Fibroblast of lung (primary cell): ENCODE results near the gene LMO7. TPM values are rescaled to one million over a fixed set of nuclear protein-coding genes. Genes with fewer than 3 reads are reported as not detected.

Experiments
- DNase-seq, 2 donors: peaks; one replicate each; pipeline versions ENCODE4 v3.0.0 to v3.0.0-alpha.2; 2010; ENCODE audit warnings: low read depth in 2 of 2
- H2AFZ ChIP-seq: 2 replicates; pipeline ENCODE4 v1.5.1; 2012; ENCODE audit warnings: low read length, control low read depth, inconsistent platforms
- H3K27ac ChIP-seq: 2 replicates; pipeline ENCODE4 v1.5.1; 2011; ENCODE audit warnings: low read length, control low read depth; ENCODE audit not compliant: insufficient read depth
- H3K27me3 ChIP-seq: 2 replicates; pipeline ENCODE4 v1.5.1; 2011; ENCODE audit warnings: mild to moderate bottlenecking, low read length; ENCODE audit not compliant: control insufficient read depth, insufficient read depth
- H3K36me3 ChIP-seq: 2 replicates; pipeline ENCODE4 v1.5.1; 2011; ENCODE audit warnings: low read length; ENCODE audit not compliant: control insufficient read depth, insufficient read depth
- H3K4me1 ChIP-seq: 2 replicates; pipeline ENCODE4 v1.5.1; 2011; ENCODE audit warnings: low read length; ENCODE audit not compliant: control insufficient read depth, insufficient read depth; ENCODE audit errors: extremely low read depth
- H3K4me2 ChIP-seq: 2 replicates; pipeline ENCODE4 v1.5.1; 2011; ENCODE audit warnings: low read length, control low read depth; ENCODE audit not compliant: insufficient read depth; ENCODE audit errors: extremely low read depth
- H3K4me3 ChIP-seq, 4 experiments: fragments of 200-600 bp in 1 of 4; sonication (generic) in 1 of 4; replicated peaks in 1 of 4; 2 replicates each; pipeline ENCODE4 v1.5.1; 2011 to 2016; ENCODE audit warnings: low read length in 4 of 4, low read depth in 3 of 4, mild to moderate bottlenecking in 3 of 4, control low read depth in 2 of 4, inconsistent platforms in 1 of 4, mixed read lengths in 1 of 4; ENCODE audit not compliant: insufficient read depth in 1 of 4; ENCODE audit errors: control extremely low read depth in 1 of 4
- H3K79me2 ChIP-seq: 2 replicates; pipeline ENCODE4 v1.5.1; 2012; ENCODE audit warnings: mild to moderate bottlenecking, low read length, inconsistent platforms; ENCODE audit not compliant: control insufficient read depth, insufficient read depth
- H3K9ac ChIP-seq: 2 replicates; pipeline ENCODE4 v1.5.1; 2011; ENCODE audit warnings: mild to moderate bottlenecking, low read length, control low read depth; ENCODE audit not compliant: insufficient read depth
- H3K9me3 ChIP-seq: 2 replicates; pipeline ENCODE4 v1.5.1; 2012; ENCODE audit warnings: low read depth, low read length; ENCODE audit not compliant: control insufficient read depth, insufficient read depth
- H4K20me1 ChIP-seq: 2 replicates; pipeline ENCODE4 v1.5.1; 2011; ENCODE audit warnings: low read length; ENCODE audit not compliant: control insufficient read depth, insufficient read depth; ENCODE audit errors: extremely low read depth
- EZH2 ChIP-seq: IDR thresholded peaks from 2 replicates; pipeline ENCODE4 v1.5.1; 2012; ENCODE audit warnings: low read length, control low read depth, mild to moderate bottlenecking; ENCODE audit errors: missing control alignments
- polyA plus RNA-seq, 2 donors: library from polyadenylated mRNA; depleted of rRNA in 1 of 2; stranded (reverse) in 1 of 2; unstranded in 1 of 2; fragments of >200 nt; gene quantifications; 2 replicates each; pipeline ENCODE4 v1.2.1, GENCODE V29; 2011 to 2012; ENCODE audit warnings: missing spikeins in 1 of 2
- total RNA-seq: library from RNA; depleted of rRNA; stranded (reverse); fragments of >200 nt; gene quantifications from 2 replicates; pipeline ENCODE4 v1.2.1, GENCODE V29; 2014
- TF ChIP-seq, protein P1 (sequence below), 2 donors: IDR thresholded peaks in 1 of 2; conservative IDR thresholded peaks in 1 of 2; 1 replicate in 1 of 2; 2 replicates in 1 of 2; pipeline ENCODE4 v1.5.1; 2011 to 2012; ENCODE audit warnings: low read length in 2 of 2, control low read depth in 1 of 2, inconsistent platforms in 1 of 2, low read depth in 1 of 2, mild to moderate bottlenecking in 1 of 2

Gene LMO7
- total and polyA plus RNA-seq, 2 donors (not counting 1 experiment from before 2014, with no cell fraction given) = 71.9 to 226 TPM

GRCh38 chr13:75873494-75873893, 237.4 kb downstream of the LMO7 start:
- H3K27me3 ChIP-seq = no peaks in the 10 kb centered on the region
- DNase-seq = no peak
- no peak overlapping the region for H3K4me2 ChIP-seq

GRCh38 chr13:75875450-75875849, 239.3 kb downstream of the LMO7 start:
- no peaks in the 10 kb centered on the region for H4K20me1 ChIP-seq
- TF ChIP-seq, protein P1, sequence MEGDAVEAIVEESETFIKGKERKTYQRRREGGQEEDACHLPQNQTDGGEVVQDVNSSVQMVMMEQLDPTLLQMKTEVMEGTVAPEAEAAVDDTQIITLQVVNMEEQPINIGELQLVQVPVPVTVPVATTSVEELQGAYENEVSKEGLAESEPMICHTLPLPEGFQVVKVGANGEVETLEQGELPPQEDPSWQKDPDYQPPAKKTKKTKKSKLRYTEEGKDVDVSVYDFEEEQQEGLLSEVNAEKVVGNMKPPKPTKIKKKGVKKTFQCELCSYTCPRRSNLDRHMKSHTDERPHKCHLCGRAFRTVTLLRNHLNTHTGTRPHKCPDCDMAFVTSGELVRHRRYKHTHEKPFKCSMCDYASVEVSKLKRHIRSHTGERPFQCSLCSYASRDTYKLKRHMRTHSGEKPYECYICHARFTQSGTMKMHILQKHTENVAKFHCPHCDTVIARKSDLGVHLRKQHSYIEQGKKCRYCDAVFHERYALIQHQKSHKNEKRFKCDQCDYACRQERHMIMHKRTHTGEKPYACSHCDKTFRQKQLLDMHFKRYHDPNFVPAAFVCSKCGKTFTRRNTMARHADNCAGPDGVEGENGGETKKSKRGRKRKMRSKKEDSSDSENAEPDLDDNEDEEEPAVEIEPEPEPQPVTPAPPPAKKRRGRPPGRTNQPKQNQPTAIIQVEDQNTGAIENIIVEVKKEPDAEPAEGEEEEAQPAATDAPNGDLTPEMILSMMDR (conservative IDR thresholded peaks at IDR 0.05 in 1 of 2, IDR thresholded peaks at IDR 0.05 in 1 of 2; ENCODE audit: low read depth in 1 of 2, low read length in 2 of 2) = no peak
- no peak for TF ChIP-seq EZH2
- H3K4me1 ChIP-seq = no peaks in the 10 kb centered on the region
- no peaks in the 10 kb centered on the region for H3K36me3 ChIP-seq
- H3K4me3 ChIP-seq = no peak overlapping the region
- H3K4me2 ChIP-seq = no peak overlapping the region
- no peaks in the 10 kb centered on the region for H3K79me2 ChIP-seq
- no peaks in the 10 kb centered on the region for H3K27me3 ChIP-seq
- no peaks in the 10 kb centered on the region for H3K9me3 ChIP-seq
- H3K27ac ChIP-seq = no peak overlapping the region
- H3K9ac ChIP-seq = no peak overlapping the region
- no peak for DNase-seq
- no peak overlapping the region for H2AFZ ChIP-seq

More at GRCh38 chr13:75873494-75873893, 237.4 kb downstream of the LMO7 start:
- Histone ChIP-seq H3K9me3 (no peaks in the 10 kb centered on the region), H3K4me3 (no peak overlapping the region), H3K4me1 (no peaks in the 10 kb centered on the region), H3K79me2 (no peaks in the 10 kb centered on the region), H2AFZ (no peak overlapping the region), H4K20me1 (no peaks in the 10 kb centered on the region), H3K36me3 (no peaks in the 10 kb centered on the region), H3K27ac (no peak overlapping the region), H3K9ac (no peak overlapping the region)
- TF ChIP-seq EZH2 = no peak
- TF ChIP-seq, protein P1 (conservative IDR thresholded peaks at IDR 0.05 in 1 of 2, IDR thresholded peaks at IDR 0.05 in 1 of 2; ENCODE audit: low read depth in 1 of 2, low read length in 2 of 2) = no peak

- Histone ChIP-seq H3K27me3 (no peaks in the 10 kb centered on the region), H3K27ac (no peak overlapping the region), H3K36me3 (no peaks in the 10 kb centered on the region), H2AFZ (peak overlapping the region; percentile 24), H3K79me2 (no peaks in the 10 kb centered on the region), H3K4me1 (no peaks in the 10 kb centered on the region), H4K20me1 (no peaks in the 10 kb centered on the region), H3K4me3 (no peak overlapping the region), H3K9me3 (no peaks in the 10 kb centered on the region), H3K9ac (no peak overlapping the region), H3K4me2 (no peak overlapping the region)
- TF ChIP-seq, protein P1 (conservative IDR thresholded peaks at IDR 0.05 in 1 of 2, IDR thresholded peaks at IDR 0.05 in 1 of 2; ENCODE audit: low read depth in 1 of 2, low read length in 2 of 2) = peak; percentile 95 to 98
- TF ChIP-seq EZH2 = no peak
- peak; percentile 47 to 82 for DNase-seq
Measured at GRCh38 chr13:75876142-75877050, 240.3 kb downstream of the LMO7 start.
